SK-N-SH treated with all-trans-retinoic acid at 6 μM for 48 hours (cell line): ENCODE data around the gene SETD3.

Experiments used
- ARNTL ChIP-seq: fragments of 450-650 bp; formaldehyde crosslinking; IDR thresholded peaks from 2 replicates; pipeline ENCODE4 v1.5.0; 2020; ENCODE audit warnings: low read depth, mild to moderate bottlenecking, moderate library complexity, borderline replicate concordance
- CSRNP3 ChIP-seq: fragments of 250-450 bp; sonication (Bioruptor Pico); IDR thresholded peaks from 2 replicates; pipeline ENCODE4 v1.5.1; 2021; ENCODE audit warnings: mild to moderate bottlenecking, moderate library complexity
- ISL1 ChIP-seq: fragments of 250-450 bp; sonication (Bioruptor Pico); IDR thresholded peaks from 2 replicates; pipeline ENCODE4 v2.1.2; 2022; ENCODE audit warnings: mild to moderate bottlenecking, moderate library complexity
- PATZ1 ChIP-seq: fragments of 250-450 bp; sonication (Bioruptor Pico); IDR thresholded peaks from 2 replicates; pipeline ENCODE4 v1.8.0; 2020; ENCODE audit warnings: mild to moderate bottlenecking, moderate library complexity, borderline replicate concordance
- RARB ChIP-seq: fragments of 250-450 bp; sonication (Bioruptor Pico); IDR thresholded peaks from 2 replicates; pipeline ENCODE4 v1.8.0; 2021; ENCODE audit warnings: mild to moderate bottlenecking, moderate library complexity
- SNAI2 ChIP-seq: fragments of 250-450 bp; sonication (Bioruptor Pico); IDR thresholded peaks from 2 replicates; pipeline ENCODE4 v1.5.0; 2020; ENCODE audit warnings: mild to moderate bottlenecking, moderate library complexity
- TCF4 ChIP-seq: fragments of 250-450 bp; sonication (Bioruptor Pico); IDR thresholded peaks from 2 replicates; pipeline ENCODE4 v1.8.0; 2021; ENCODE audit warnings: mild to moderate bottlenecking, moderate library complexity, borderline replicate concordance
- TOX ChIP-seq: fragments of 250-450 bp; sonication (Bioruptor Pico); IDR thresholded peaks from 2 replicates; pipeline ENCODE4 v1.8.0; 2021; ENCODE audit warnings: mild to moderate bottlenecking, moderate library complexity, borderline replicate concordance
- ZNF70 ChIP-seq: fragments of 450-650 bp; formaldehyde crosslinking; IDR thresholded peaks from 2 replicates; pipeline ENCODE4 v1.5.0; 2020; ENCODE audit warnings: mild to moderate bottlenecking, moderate library complexity

DNA sequence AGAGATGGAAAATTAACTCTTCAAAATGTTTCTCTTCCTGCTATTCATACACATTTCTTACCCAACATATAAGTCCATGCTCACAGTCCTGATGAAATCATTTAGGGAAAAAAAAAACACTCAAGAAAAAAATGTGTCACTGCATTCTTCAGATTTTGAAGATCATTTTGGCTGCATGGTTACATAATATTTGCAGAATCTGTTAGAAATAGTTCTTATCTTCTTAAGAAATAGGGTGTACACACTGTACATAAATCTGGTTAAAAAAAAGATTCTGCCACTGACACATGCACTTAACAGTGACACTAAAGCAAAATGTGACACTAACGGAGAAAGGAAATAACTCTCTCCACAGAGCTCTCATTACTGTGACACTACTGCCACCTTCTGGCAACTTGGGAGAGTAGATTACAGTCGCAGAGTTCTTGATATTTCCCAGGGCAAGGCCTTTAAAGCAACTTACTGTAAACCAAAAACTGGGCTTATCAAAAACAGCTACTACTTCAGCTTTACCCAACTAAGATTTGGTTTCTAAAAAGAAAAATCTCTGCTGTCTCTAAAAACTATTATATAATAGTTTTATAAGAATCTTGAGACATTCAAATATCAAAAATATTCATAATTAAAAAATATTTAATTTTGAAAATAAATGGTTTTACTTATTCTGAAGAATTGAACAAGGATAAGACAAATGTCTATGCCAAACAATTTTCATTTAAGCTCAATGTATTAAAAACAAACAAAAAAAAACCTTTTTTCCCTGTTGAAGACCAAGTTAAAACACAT lies 65.0 kb downstream of the SETD3 start:
- no peak for TF ChIP-seq RARB (CRISPR knock-in tag)
- no peak for TF ChIP-seq ZNF70 (CRISPR knock-in tag)
- no peak for TF ChIP-seq TCF4
- no peak for TF ChIP-seq ARNTL (CRISPR knock-in tag)
- no peak for TF ChIP-seq TOX
- TF ChIP-seq SNAI2 (CRISPR knock-in tag), result no peak
- TF ChIP-seq PATZ1 (CRISPR knock-in tag), result no peak
- no peak for TF ChIP-seq CSRNP3
- TF ChIP-seq ISL1 (CRISPR knock-in tag), result peak; percentile 14; the same call in 1 of the 2 replicates
